ENCODE results near the gene BEND6. TPM values are rescaled to one million over a fixed set of nuclear protein-coding genes. Genes with fewer than 3 reads are reported as not detected.

BEND6 gene
- total RNA-seq, 1 donor from 2014 or later: 1.3 TPM

- TF ChIP-seq CTCF (conservative IDR thresholded peaks at IDR 0.05): no peak
- Mint-ChIP-seq H3K4me3 (peak overlapping the region; percentile 87), H3K27ac (no peak overlapping the region), H3K4me1 (ENCODE audit: unreplicated experiment) (peaks cover 21% of the 10 kb centered on the region), H3K36me3 (peaks cover 30% of the 10 kb centered on the region), H3K27me3 (peaks cover 7% of the 10 kb centered on the region), H3K9me3 (no peaks in the 10 kb centered on the region)
- DNase-seq (ENCODE audit: extremely low spot score, unreplicated experiment): no peak
Observed at GRCh38 chr6:57048577-57048976, 93.7 kb downstream of the BEND6 start.

GRCh38 chr6:57063847-57064246 is 108.9 kb downstream of the BEND6 start:
- Mint-ChIP-seq H3K4me1 (ENCODE audit: unreplicated experiment) (no peaks in the 10 kb centered on the region), H3K36me3 (peaks cover 19% of the 10 kb centered on the region), H3K27ac (no peak overlapping the region), H3K4me3 (no peak overlapping the region), H3K9me3 (no peaks in the 10 kb centered on the region), H3K27me3 (no peaks in the 10 kb centered on the region)
- TF ChIP-seq CTCF (conservative IDR thresholded peaks at IDR 0.05): no peak
- no peak for DNase-seq (ENCODE audit: extremely low spot score, unreplicated experiment)

GRCh38 chr6:57064809-57065208 is 109.9 kb downstream of the BEND6 start:
- no peak for TF ChIP-seq CTCF (conservative IDR thresholded peaks at IDR 0.05)
- no peaks in the 10 kb centered on the region for H3K27me3 Mint-ChIP-seq
- peaks cover 19% of the 10 kb centered on the region for H3K36me3 Mint-ChIP-seq
- H3K4me3 Mint-ChIP-seq: no peak overlapping the region
- no peak for DNase-seq (ENCODE audit: extremely low spot score, unreplicated experiment)
- H3K27ac Mint-ChIP-seq: no peak overlapping the region
- H3K4me1 Mint-ChIP-seq (ENCODE audit: unreplicated experiment): no peaks in the 10 kb centered on the region
- H3K9me3 Mint-ChIP-seq: no peaks in the 10 kb centered on the region

GRCh38 chr6:57068061-57068460 is 113.2 kb downstream of the BEND6 start:
- Mint-ChIP-seq H3K27ac (no peak overlapping the region), H3K36me3 (peaks cover 7% of the 10 kb centered on the region), H3K9me3 (no peaks in the 10 kb centered on the region), H3K4me1 (ENCODE audit: unreplicated experiment) (no peaks in the 10 kb centered on the region), H3K27me3 (no peaks in the 10 kb centered on the region), H3K4me3 (no peak overlapping the region)
- DNase-seq (ENCODE audit: extremely low spot score, unreplicated experiment): no peak
- no peak for TF ChIP-seq CTCF (conservative IDR thresholded peaks at IDR 0.05)

GRCh38 chr6:57069228-57069627 is 114.3 kb downstream of the BEND6 start:
- Mint-ChIP-seq H3K4me3 (no peak overlapping the region), H3K27ac (no peak overlapping the region), H3K36me3 (peaks cover 7% of the 10 kb centered on the region), H3K9me3 (no peaks in the 10 kb centered on the region), H3K27me3 (no peaks in the 10 kb centered on the region), H3K4me1 (ENCODE audit: unreplicated experiment) (no peaks in the 10 kb centered on the region)
- no peak for DNase-seq (ENCODE audit: extremely low spot score, unreplicated experiment)
- no peak for TF ChIP-seq CTCF (conservative IDR thresholded peaks at IDR 0.05)

GRCh38 chr6:57069920-57070331 is 115.0 kb downstream of the BEND6 start:
- no peak for DNase-seq (ENCODE audit: extremely low spot score, unreplicated experiment)
- no peaks in the 10 kb centered on the region for H3K4me1 Mint-ChIP-seq (ENCODE audit: unreplicated experiment)
- H3K27me3 Mint-ChIP-seq: no peaks in the 10 kb centered on the region
- no peak for TF ChIP-seq CTCF (conservative IDR thresholded peaks at IDR 0.05)
- peaks cover 10% of the 10 kb centered on the region for H3K36me3 Mint-ChIP-seq
- no peak overlapping the region for H3K4me3 Mint-ChIP-seq
- no peak overlapping the region for H3K27ac Mint-ChIP-seq
- H3K9me3 Mint-ChIP-seq: no peaks in the 10 kb centered on the region

All from type B pancreatic cell (in vitro differentiated cells).